DND-41 (cell line): ENCODE results near the gene DUSP8.

Experiments used
- CTCF ChIP-seq: IDR thresholded peaks from 2 replicates; pipeline ENCODE4 v1.5.1; 2012; ENCODE audit warnings: borderline replicate concordance, low read length, moderate library complexity, mild to moderate bottlenecking; ENCODE audit not compliant: poor library complexity, severe bottlenecking; ENCODE audit errors: extremely low read depth
- EZH2 ChIP-seq: IDR thresholded peaks from 3 replicates; pipeline ENCODE4 v1.6.1; 2012; ENCODE audit warnings: borderline replicate concordance, low read depth, mild to moderate bottlenecking, moderate library complexity, low read length, inconsistent platforms; ENCODE audit not compliant: severe bottlenecking

DNA sequence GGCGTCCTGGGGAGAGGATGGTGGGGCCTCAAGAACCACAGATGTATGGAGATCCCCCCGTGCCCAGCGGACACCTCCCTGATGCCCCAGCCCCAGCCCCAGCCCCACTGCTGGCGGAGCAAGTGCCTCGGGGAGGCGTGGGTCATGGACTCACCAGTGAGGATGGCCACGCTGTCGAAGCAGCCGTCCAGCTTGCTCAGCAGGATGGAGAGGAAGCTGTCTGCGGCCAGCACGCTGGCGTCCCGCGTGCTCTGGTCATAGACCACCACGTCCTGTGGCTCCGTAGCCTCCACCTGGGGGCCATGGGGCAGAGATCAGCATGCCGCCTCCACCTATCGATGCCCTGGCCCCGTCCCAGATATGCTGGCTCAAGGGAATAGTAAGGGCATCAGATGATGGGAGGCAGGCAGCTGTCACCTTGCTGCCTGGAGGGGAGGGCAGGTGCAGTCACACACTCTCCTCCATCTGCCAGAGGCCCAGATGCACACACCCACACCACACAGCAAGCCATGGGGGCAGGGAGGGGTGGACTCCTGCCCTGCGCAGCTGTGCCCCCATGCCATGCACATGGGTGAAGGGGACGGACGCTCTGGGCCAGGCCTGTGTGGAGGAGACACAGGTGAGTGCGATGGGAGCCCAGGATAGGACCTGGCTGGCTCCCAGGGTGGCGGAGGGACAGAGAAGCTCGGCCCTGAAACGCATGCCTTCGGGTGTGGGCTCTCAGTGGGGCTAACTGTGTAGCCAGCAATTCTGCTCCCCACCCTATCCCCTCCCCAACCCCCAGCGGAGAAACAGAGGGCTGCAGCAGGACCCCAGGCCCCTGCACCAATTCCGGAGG lies 8.2 kb downstream of the DUSP8 start:
- TF ChIP-seq CTCF: no peak
- TF ChIP-seq EZH2: no peak
